ENCODE results near the gene AP4B1. TPM values are rescaled to one million over a fixed set of nuclear protein-coding genes. Genes with fewer than 3 reads are reported as not detected.

The AP4B1 gene
- total RNA-seq, 1 experiment from 2014 or later = 11.1 TPM

DNA sequence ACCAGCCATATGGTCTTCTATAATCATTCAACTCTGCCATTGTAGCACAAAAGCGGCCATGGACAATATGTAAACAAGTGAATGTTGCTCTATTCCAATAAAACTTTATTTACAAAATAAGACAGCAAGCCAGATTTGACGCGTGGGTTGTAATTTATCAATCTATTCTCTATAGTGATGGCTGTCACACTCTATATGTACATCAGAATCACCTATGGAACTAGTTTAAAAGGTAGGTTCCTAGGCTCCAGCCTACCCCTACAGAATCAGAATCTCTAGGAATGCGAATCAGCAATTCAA is 24.9 kb downstream of the AP4B1 start:
- Histone ChIP-seq H3K4me1 (ENCODE audit: control insufficient read depth in 1 of 2, insufficient read depth in 2 of 2, low read length in 2 of 2) (no peaks in the 10 kb centered on the region), H3K36me3 (ENCODE audit: control insufficient read depth in 1 of 2, insufficient read depth in 2 of 2, low read length in 2 of 2) (no peaks in the 10 kb centered on the region), H2AFZ (ENCODE audit: low read depth, low read length, poor library complexity, severe bottlenecking) (no peak overlapping the region), H3K9me2 (ENCODE audit: insufficient read depth) (no peaks in the 10 kb centered on the region), H4K20me1 (ENCODE audit: insufficient read depth) (no peaks in the 10 kb centered on the region), H3K4me2 (ENCODE audit: low read length) (no peak overlapping the region), H3K4me3 (replicated peaks in 1 of 2; ENCODE audit: low read depth in 1 of 2, low read length in 2 of 2) (no peak overlapping the region), H3K27me3 (ENCODE audit: insufficient read depth, low read length) (no peaks in the 10 kb centered on the region), H3K9me3 (ENCODE audit: control insufficient read depth in 1 of 2, insufficient read depth in 1 of 2, low read depth in 1 of 2, low read length in 2 of 2) (no peaks in the 10 kb centered on the region), H3K27ac (ENCODE audit: low read depth, low read length) (no peak overlapping the region), H3K9ac (ENCODE audit: low read length) (no peak overlapping the region), H3K79me2 (ENCODE audit: insufficient read depth, low read length) (no peaks in the 10 kb centered on the region)
- POLR2A ChIA-PET = no interaction called here
- intact Hi-C loops (cut with micrococcal nuclease) = no loop called here
- no TSS peak for BruUV-seq (replicated peaks)
- TF ChIP-seq YY1 (IDR thresholded peaks at IDR 0.05; ENCODE audit: extremely low read depth, insufficient replicate concordance, low read depth, low read length) (no peak), ZFX (IDR thresholded peaks at IDR 0.05) (no peak), CBX3 (IDR thresholded peaks at IDR 0.05; ENCODE audit: low read depth) (no peak), EGR1 (IDR thresholded peaks at IDR 0.05; ENCODE audit: low read depth) (no peak), SP1 (IDR thresholded peaks at IDR 0.05; ENCODE audit: low read depth) (no peak), EZH2 (IDR thresholded peaks at IDR 0.05) (no peak)
- TF ChIP-seq, protein P1, sequence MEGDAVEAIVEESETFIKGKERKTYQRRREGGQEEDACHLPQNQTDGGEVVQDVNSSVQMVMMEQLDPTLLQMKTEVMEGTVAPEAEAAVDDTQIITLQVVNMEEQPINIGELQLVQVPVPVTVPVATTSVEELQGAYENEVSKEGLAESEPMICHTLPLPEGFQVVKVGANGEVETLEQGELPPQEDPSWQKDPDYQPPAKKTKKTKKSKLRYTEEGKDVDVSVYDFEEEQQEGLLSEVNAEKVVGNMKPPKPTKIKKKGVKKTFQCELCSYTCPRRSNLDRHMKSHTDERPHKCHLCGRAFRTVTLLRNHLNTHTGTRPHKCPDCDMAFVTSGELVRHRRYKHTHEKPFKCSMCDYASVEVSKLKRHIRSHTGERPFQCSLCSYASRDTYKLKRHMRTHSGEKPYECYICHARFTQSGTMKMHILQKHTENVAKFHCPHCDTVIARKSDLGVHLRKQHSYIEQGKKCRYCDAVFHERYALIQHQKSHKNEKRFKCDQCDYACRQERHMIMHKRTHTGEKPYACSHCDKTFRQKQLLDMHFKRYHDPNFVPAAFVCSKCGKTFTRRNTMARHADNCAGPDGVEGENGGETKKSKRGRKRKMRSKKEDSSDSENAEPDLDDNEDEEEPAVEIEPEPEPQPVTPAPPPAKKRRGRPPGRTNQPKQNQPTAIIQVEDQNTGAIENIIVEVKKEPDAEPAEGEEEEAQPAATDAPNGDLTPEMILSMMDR (IDR thresholded peaks at IDR 0.05 in 2 of 3, conservative IDR thresholded peaks at IDR 0.05 in 1 of 3; ENCODE audit: borderline replicate concordance in 1 of 3, insufficient read depth in 1 of 3, low read depth in 2 of 3, low read length in 2 of 3) = no peak
- CTCF ChIA-PET = no interaction called here
- DNase-seq (ENCODE audit: low read depth, low spot score) = no peak
- no peak for ATAC-seq
- RAD21 ChIA-PET (ENCODE audit: low non-redundant PET in 1 of 2, low total read pairs in 2 of 2, uncharacterized antibody in 2 of 2, unreplicated experiment in 2 of 2) = no interaction called here

DNA sequence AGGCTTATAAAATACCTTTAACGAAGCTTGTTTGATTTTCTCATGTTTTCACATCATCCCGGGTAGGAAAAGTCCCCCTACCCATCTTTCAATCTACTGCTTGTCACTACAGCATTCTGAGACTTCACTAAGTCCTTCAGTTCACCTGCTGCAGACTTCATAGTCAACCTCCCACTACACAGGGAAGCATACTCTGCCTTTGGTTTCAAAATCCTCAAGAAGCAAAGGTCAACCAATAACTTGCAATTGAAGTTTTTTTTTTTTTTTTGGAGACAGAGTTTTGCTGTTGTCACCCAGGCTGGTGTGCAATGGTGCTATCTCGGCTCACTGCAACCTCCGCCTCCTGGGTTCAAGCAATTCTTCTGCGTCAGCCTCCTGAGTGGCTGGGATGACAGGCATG is 28.4 kb downstream of the AP4B1 start:
- DNase-seq (ENCODE audit: low read depth, low spot score) (no peak), ATAC-seq (no peak)
- CTCF ChIA-PET = no interaction called here
- no peak overlapping the region for H3K4me3 ChIP-seq (replicated peaks in 1 of 2; ENCODE audit: low read depth in 1 of 2, low read length in 2 of 2)
- H3K27me3 ChIP-seq (ENCODE audit: insufficient read depth, low read length) = no peaks in the 10 kb centered on the region
- RAD21 ChIA-PET (ENCODE audit: low non-redundant PET in 1 of 2, low total read pairs in 2 of 2, uncharacterized antibody in 2 of 2, unreplicated experiment in 2 of 2) = no interaction called here
- no peak overlapping the region for H3K4me2 ChIP-seq (ENCODE audit: low read length)
- no peak overlapping the region for H2AFZ ChIP-seq (ENCODE audit: low read depth, low read length, poor library complexity, severe bottlenecking)
- H3K79me2 ChIP-seq (ENCODE audit: insufficient read depth, low read length) = no peaks in the 10 kb centered on the region
- BruUV-seq (replicated peaks) = no TSS peak
- H3K27ac ChIP-seq (ENCODE audit: low read depth, low read length) = no peak overlapping the region
- no peaks in the 10 kb centered on the region for H3K36me3 ChIP-seq (ENCODE audit: control insufficient read depth in 1 of 2, insufficient read depth in 2 of 2, low read length in 2 of 2)
- H3K9ac ChIP-seq (ENCODE audit: low read length) = no peak overlapping the region
- POLR2A ChIA-PET = no interaction called here
- H4K20me1 ChIP-seq (ENCODE audit: insufficient read depth) = no peaks in the 10 kb centered on the region
- H3K9me3 ChIP-seq (ENCODE audit: control insufficient read depth in 1 of 2, insufficient read depth in 1 of 2, low read depth in 1 of 2, low read length in 2 of 2) = no peaks in the 10 kb centered on the region
- intact Hi-C loops (cut with micrococcal nuclease) = no loop called here
- no peaks in the 10 kb centered on the region for H3K9me2 ChIP-seq (ENCODE audit: insufficient read depth)
- H3K4me1 ChIP-seq (ENCODE audit: control insufficient read depth in 1 of 2, insufficient read depth in 2 of 2, low read length in 2 of 2) = peaks cover 0 to 7% of the 10 kb centered on the region in 2 experiments; a peak in 1 of 4 replicates
- TF ChIP-seq SP1 (IDR thresholded peaks at IDR 0.05; ENCODE audit: low read depth) (no peak), EGR1 (IDR thresholded peaks at IDR 0.05; ENCODE audit: low read depth) (no peak), JUND (IDR thresholded peaks at IDR 0.05) (no peak), ZNF274 (IDR thresholded peaks at IDR 0.05; ENCODE audit: low read depth, low read length) (no peak), POLR2A (IDR thresholded peaks at IDR 0.05; ENCODE audit: borderline replicate concordance, extremely low read depth, insufficient read depth, insufficient read length) (no peak), TCF7L2 (IDR thresholded peaks at IDR 0.05; ENCODE audit: borderline replicate concordance, extremely low read depth, insufficient read depth, insufficient read length) (no peak)
- TF ChIP-seq, protein P2, sequence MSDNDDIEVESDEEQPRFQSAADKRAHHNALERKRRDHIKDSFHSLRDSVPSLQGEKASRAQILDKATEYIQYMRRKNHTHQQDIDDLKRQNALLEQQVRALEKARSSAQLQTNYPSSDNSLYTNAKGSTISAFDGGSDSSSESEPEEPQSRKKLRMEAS (IDR thresholded peaks at IDR 0.05) = no peak
- TF ChIP-seq, protein P3, sequence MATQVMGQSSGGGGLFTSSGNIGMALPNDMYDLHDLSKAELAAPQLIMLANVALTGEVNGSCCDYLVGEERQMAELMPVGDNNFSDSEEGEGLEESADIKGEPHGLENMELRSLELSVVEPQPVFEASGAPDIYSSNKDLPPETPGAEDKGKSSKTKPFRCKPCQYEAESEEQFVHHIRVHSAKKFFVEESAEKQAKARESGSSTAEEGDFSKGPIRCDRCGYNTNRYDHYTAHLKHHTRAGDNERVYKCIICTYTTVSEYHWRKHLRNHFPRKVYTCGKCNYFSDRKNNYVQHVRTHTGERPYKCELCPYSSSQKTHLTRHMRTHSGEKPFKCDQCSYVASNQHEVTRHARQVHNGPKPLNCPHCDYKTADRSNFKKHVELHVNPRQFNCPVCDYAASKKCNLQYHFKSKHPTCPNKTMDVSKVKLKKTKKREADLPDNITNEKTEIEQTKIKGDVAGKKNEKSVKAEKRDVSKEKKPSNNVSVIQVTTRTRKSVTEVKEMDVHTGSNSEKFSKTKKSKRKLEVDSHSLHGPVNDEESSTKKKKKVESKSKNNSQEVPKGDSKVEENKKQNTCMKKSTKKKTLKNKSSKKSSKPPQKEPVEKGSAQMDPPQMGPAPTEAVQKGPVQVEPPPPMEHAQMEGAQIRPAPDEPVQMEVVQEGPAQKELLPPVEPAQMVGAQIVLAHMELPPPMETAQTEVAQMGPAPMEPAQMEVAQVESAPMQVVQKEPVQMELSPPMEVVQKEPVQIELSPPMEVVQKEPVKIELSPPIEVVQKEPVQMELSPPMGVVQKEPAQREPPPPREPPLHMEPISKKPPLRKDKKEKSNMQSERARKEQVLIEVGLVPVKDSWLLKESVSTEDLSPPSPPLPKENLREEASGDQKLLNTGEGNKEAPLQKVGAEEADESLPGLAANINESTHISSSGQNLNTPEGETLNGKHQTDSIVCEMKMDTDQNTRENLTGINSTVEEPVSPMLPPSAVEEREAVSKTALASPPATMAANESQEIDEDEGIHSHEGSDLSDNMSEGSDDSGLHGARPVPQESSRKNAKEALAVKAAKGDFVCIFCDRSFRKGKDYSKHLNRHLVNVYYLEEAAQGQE (IDR thresholded peaks at IDR 0.05; ENCODE audit: low read depth) = no peak
- TF ChIP-seq, protein P4, sequence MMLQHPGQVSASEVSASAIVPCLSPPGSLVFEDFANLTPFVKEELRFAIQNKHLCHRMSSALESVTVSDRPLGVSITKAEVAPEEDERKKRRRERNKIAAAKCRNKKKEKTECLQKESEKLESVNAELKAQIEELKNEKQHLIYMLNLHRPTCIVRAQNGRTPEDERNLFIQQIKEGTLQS (IDR thresholded peaks at IDR 0.05) = no peak
